HG03342 (cell line): Measurements from ENCODE around the gene IBTK.
A peak's percentile ranks its signal among the peaks of the same experiment; 100 is the strongest.
"Not testable (repeated sequence)": the region's sequence is repeated elsewhere in the genome, so short reads cannot be mapped to it uniquely, and the experiment has no call there.

Experiments used
- ATAC-seq: cut with Tn5 transposase; IDR thresholded peaks from one replicate; pipeline ENCODE4 v1.9.1; 2021; ENCODE audit warnings: mild to moderate bottlenecking, moderate library complexity; ENCODE audit not compliant: unreplicated experiment

The IBTK gene

DNA sequence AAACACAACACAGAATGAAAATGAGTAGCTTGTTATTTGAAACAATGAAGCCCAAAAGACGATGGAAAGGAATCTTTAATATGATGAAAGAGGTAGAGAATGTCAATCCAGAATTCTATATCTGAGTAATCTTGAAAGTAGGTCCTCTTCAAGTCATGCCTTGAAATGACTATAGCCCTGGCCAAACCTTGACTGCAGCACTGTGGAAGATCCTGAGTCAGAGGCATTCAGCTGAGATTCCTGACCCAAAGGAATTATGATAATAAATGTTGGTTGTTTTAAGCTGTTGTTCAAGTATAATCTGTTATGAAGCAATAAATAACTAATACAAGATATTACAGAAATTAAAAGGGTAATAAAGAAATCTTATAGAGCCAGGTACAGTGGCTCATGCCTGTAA, 64.8 kb downstream of the IBTK start:
- no peak for ATAC-seq

DNA sequence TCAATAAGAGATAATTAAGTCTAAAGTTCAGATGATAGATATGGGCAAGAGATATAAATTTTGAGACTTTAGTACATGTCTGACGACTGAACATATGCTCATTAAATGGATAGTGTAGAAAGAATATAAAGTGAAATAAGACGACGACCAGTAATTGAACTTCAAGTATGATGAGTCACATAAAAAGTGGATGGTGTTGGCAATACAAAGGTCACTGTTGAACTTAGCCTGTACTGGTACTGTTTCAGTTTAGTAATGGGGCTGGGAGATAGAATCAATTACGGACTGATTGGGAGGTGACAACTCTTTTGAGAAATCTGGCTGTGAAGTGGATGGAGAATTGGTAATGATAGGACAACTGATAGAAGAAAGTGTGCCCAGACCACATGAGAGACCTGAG, 68.1 kb downstream of the IBTK start:
- no peak for ATAC-seq

DNA sequence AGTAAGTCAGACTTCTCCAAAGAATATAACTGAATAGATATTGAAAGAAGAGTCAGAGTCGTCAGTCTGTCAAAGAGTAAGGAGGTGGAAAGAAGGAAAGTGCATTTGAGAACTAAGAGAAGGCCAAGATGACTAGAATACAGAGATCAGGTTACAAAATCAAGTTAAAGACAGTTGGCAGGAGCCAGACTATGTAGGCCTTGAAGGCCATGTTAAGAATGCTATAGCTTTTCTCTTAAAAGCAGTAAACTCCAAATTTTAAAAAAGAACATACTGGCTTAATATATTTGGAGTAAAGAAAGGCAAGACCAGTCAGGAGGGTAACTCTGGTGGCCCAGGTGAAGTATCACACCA, 68.8 kb downstream of the IBTK start:
- ATAC-seq = no peak

DNA sequence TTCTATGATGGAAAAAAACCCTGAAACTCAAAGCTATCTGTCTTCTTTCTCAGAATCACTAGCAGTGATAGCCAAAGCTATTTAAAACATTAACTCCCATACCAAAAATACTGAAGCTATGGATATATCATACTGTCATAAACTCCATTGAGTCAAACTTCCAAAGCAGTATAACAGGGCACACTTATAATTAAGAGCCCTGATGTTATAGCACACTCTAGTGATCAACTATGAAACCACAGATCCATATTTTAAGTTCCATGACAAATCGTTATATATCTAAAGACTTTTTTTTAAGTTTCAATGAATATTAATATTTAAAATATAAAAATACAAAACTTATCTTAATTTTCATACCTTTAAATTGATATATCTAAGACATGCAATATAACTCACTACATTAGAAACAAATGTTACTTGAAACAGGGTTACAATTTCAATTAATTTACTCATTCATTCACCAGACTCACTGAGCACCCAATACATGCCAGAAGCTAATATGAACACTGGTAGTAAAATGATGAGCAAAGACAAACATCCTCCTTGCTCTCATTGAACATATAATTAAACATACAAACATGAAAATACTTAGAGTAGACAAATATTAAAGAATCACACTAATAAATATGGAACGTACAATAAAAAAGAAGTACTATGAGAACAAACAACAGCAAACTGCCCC, 69.3 kb downstream of the IBTK start:
- ATAC-seq = peak; percentile 55

DNA sequence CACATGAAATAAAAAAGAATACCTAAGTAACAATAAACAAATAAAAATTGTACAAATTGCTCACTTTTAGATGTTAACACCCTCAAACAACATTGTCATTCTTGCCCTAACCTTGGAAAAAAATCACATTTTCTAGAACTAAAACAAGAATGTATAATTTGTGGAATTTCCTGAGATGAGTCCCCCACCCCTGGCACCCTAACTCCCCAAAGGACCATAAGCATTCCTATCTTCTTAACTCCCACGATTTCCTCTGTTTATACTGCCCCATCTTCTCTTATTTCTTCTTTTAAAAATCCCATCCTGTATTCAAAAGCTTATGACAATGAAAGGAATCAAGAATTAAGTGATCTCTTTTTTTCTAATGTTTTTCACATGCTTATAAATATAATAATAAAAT, 70.9 kb downstream of the IBTK start:
- no peak for ATAC-seq

- no peak for ATAC-seq
Observed at GRCh38 chr6:82172594-82172993, 75.0 kb downstream of the IBTK start.

DNA sequence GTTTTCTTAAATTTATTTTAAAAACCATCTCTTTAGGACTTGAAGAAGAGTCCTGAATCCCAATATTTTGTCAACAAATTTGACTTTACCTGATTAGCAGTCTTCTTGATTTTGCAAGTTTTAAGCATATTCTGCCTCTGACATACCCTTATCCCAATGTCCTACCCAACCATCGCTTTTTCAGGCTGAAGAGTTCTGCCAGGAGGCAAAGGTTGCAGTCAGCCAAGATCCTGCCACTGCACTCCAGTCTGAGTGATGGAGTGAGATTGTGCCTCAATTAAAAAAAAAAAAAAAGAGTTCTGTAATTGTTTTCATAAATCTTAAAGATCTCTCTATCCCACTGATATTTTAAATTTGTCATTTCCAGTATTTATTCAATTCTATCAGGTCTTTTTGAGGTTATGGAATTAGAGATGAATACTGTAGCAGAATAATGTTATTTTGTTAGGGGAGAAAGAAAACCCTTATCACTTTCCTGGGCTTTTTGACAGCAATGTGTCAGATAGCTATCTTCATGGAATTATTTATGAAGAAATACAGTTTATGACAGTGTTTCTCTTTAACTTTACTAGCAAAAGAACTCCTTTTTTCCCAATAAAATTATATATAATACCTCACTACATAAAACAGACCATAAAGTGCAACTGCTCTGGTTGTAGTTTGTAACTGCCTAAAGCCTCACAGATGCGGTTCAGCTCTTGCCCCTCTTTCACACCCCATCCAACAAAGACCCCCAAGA, 78.2 kb downstream of the IBTK start:
- no peak for ATAC-seq

- no peak for ATAC-seq
Observed at GRCh38 chr6:82166493-82166892, 81.1 kb downstream of the IBTK start.

DNA sequence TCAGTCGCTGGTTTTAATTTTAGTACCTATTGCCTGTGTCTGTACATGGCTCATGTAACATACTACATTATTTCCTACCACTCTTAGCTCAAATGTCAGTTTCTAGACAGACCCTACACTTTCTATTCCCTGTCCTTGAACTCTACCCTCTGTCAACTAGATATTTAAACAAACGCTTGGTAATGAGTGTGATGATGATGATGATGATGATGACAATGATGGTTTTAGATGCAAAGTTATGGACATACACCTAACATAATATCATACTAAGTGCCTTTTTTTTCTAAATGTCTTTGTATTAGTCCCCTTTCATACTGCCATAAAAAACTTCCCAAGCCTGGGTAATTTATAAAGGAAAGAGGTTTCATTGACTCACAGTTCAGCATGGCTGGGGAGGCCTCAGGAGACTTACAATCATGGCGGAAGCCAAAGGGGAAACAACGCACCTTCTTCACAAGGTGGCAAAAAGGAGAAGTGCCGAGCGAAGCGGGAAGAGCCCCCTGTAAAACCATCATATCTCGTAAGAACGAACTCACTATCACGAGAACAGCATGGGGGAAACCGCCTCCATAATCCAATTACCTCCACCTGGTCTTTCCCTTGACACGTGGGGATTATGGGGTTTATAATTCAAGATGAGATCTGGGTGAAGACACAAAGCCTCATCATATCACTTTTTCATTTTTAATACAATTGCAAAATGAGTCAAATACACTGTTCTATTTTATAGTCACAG, 87.1 kb downstream of the IBTK start:
- no peak for ATAC-seq

- ATAC-seq = not testable (repeated sequence)
Observed at GRCh38 chr6:82152786-82153185, 94.8 kb downstream of the IBTK start.

- not testable (repeated sequence) for ATAC-seq
Observed at GRCh38 chr6:82151147-82151546, 96.4 kb downstream of the IBTK start.

DNA sequence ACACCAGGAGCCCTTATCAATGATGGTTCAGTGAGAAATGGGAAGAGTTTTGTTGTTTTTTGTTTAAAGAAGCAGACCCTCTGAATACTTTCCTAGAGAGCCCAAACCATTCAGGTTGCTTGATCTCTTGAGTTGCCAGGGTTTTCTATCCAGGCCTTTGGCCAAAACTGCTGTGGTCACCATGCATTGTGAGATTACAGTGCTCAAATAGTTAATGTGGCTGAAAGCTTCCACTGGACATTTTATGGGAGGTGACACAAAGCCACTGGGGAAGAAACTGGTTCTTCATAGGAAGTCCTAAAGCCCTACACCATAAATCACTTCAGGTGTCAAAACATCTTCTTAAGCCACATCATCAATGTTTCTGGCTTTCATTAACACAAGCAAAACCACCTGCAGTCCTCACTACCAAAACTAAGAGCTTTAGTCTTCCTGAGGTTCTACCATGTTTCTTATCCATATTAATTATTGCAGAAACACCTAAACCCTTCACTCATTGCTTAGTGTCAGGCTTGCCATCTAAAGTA, 101.6 kb downstream of the IBTK start:
- no peak for ATAC-seq

DNA sequence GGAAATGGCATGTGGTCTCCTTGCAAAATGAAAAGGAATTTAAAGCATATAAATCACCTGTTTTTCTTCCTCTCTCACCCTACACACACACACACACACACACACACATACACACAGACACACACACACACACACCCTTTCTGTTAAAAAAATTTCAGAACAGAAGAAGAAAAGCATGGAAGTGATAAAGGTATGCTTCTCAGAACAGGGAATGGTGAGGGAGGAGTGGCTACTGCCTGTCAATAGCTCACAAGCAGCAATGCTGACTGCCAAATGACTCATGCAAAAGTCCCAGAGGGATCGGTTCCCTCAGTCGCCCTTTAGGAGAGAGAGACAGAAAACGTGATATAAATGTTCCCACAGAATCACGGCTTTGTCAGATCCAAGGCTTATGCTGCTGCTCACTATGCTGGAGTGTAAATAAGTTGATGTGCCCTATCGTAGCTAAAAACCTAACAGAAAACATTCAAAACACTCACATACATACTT, 102.6 kb downstream of the IBTK start:
- ATAC-seq = no peak

GRCh38 chr6:82144007-82144851, 103.3 kb downstream of the IBTK start:
- peak; percentile 92 for ATAC-seq

DNA sequence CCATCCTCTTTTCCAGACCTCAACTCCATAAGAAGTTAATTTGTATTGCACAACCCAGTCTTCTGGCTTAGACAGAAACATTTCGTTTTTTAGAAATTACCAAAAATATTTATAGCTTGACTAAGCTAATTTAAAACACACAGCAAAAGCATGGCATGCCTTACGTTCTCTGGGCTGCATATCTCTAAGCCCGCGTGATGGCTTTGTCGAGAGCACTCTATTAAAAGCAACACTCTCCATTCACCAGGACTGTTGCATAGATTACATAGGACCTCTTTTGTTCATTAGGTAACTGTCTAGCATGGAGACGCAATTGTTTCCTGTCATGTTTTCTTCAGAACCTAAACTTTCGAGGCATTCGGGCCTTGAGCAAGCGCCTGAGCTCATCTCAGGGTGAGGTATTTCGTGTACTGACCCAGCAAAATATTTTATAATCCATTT, 104.5 kb downstream of the IBTK start:
- ATAC-seq = no peak

DNA sequence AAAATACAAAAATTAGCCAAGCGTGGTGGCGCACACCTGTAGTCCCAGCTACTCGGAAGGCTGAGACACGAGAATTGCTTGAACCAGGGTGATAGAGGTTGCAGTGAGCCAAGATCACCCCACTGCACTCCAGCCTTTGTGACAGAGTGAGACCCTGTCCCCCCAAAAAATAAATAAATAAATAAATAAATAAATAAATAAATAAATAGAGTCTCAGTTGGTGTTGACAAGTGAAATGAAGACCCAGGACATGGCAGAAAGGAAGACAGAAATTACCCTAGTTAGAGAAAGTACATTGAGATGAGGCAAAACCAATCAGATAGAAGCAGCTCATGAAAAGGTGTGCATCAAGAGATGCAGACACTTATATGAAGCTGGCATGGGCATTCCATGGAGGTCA, 105.0 kb downstream of the IBTK start:
- no peak for ATAC-seq

GRCh38 chr6:82138075-82138791, 109.3 kb downstream of the IBTK start:
- ATAC-seq = no peak

DNA sequence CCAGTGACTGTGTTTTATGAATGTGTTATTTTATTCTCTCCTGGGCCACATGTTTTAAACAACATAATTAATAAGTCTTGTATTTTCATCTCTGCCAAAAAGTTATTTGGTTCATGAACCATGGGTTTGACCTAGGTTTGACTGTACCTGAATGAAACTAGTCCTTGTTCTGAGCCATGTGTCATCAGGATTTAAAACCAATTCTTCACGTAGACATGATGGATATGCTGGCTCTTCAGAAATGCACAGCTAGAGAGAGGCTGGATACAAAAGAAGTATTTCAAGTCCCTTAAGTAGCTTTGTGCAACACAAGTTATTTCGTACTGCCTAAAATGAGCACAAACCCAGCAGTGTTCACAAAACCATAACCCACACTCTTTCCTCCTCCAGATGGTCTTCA, 116.1 kb downstream of the IBTK start:
- ATAC-seq = no peak

DNA sequence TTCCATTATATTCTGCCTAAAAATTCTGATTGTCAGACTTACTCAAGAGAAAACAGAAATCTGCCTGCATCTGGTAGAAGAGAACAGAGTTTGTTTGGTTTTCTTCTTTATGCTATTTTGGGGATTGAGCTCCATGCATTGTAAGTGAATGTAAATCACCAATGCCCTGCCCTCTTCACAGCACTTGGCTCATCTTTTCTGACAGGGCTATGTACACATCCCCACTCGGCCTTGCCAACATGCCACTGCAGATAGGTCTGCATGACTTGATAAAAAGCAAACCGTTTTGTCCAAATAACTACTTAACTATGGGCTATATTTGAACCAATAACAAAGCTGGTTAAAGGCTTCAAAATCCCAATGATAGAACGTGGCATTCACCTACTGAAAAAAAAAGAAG, 117.7 kb downstream of the IBTK start:
- ATAC-seq = no peak

GRCh38 chr6:82128973-82129372, 118.6 kb downstream of the IBTK start:
- not testable (repeated sequence) for ATAC-seq
